Measurements from ENCODE around the gene DNAH2. TPM values are rescaled to one million over a fixed set of nuclear protein-coding genes. Genes with fewer than 3 reads are reported as not detected.
A peak's percentile ranks its signal among the peaks of the same experiment; 100 is the strongest.

Gene DNAH2
- total and polyA plus RNA-seq, 2 experiments from 2014 or later, result 0.38 TPM; not detected in 1

DNA sequence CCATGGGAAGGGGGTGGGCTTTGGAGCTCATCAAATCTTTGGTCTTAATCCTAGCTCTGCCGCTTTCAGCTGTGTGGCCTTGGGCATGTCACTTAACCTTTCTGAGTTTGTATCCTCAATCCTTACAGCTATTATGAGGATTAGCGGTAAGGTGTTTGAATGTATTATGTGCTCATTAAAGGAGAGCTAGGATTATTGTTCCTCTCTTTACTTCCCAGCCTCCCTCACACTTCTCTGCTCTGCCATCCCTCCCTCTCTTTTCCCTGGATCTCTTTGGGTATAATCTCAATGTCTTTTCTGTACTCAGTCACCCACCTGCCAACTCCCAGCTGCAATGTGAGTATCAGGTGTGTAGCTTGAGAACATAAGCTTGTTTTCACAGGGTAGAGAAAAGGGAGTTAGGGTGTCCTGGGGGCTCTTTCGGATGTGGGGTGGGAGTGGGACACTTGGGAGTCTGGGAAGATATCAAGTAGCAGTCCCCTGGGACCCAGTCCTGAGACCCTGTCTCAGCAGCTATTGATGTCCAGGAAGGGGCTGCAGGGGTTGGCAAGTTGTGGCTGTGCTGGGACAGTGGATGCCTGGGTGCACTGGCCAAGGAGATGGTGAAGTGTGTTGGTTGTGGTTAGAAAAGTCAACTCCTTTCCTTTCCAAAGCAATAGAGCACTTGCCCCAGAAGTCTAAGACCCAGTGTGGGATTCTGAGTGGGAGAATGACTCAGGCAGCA is 10.8 kb upstream of the DNAH2 start:
- no peak for TF ChIP-seq CREB1 (CRISPR knock-in tag; IDR thresholded peaks at IDR 0.05; ENCODE audit: low read depth)
- TF ChIP-seq ZNF114 (CRISPR knock-in tag; IDR thresholded peaks at IDR 0.05), result no peak
- Histone ChIP-seq H3K27me3 (ENCODE audit: insufficient read depth) (peaks cover 11% of the 10 kb centered on the region), H3K9me2 (ENCODE audit: insufficient read depth) (0 out of 2 replicates have a peak, but pooled peaks cover 8% of the 10 kb centered on the region), H3K27ac (ENCODE audit: low read depth) (no peak overlapping the region), H3K4me3 (peak overlapping the region; percentile 89), H3K79me2 (replicated peaks; ENCODE audit: insufficient read depth) (no peaks in the 10 kb centered on the region), H3K4me2 (peak overlapping the region; percentile 97; the same call in 1 of the 2 replicates), H3F3A (replicated peaks; ENCODE audit: low read depth) (0 out of 2 replicates have a peak, but pooled peaks cover 20% of the 10 kb centered on the region), H4K20me1 (replicated peaks; ENCODE audit: insufficient read depth) (no peaks in the 10 kb centered on the region; the same call in 1 of the 2 replicates), H3K4me1 (ENCODE audit: insufficient read depth) (peaks cover 28% of the 10 kb centered on the region), H3K36me3 (ENCODE audit: insufficient read depth) (no peaks in the 10 kb centered on the region), H2AFZ (no peak overlapping the region)
- Mint-ChIP-seq H3K4me3 (peak overlapping the region; percentile 79), H3K4me1 (peaks cover 41% of the 10 kb centered on the region), H3K27me3 (ENCODE audit: insufficient read depth, low read depth, poor library complexity) (peaks cover 19% of the 10 kb centered on the region), H3K9me3 (no peaks in the 10 kb centered on the region), H3K36me3 (ENCODE audit: low read depth) (peaks cover 7% of the 10 kb centered on the region; the same call in 1 of the 3 replicates), H3K27ac (no peak overlapping the region)
- no peak for ATAC-seq
- DNase-seq (ENCODE audit: low spot score), result no peak

DNA sequence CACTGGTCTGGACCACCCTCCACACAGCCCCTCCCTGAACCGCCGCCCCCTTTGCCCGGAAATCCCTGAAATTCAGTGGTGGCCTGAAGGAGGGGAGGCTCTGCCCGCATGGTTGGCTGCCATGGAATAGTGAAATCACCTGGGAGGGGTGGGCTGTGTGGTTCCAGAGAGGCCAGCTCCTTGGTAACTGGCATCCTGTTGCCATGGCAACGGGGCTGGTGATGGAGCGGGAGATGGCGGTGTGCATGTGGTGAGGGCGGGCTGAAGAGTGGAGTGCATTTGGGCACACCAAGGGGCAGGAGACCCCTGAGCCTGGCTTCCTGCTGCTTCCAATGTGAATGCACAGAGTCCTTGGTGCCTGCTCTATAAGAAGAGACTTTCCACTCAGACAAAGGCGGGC is 10.1 kb upstream of the DNAH2 start:
- Histone ChIP-seq H3K27ac (ENCODE audit: low read depth) (no peak overlapping the region), H3K9me2 (ENCODE audit: insufficient read depth) (0 out of 2 replicates have a peak, but pooled peaks cover 8% of the 10 kb centered on the region), H4K20me1 (replicated peaks; ENCODE audit: insufficient read depth) (no peaks in the 10 kb centered on the region; the same call in 1 of the 2 replicates), H2AFZ (no peak overlapping the region), H3K36me3 (ENCODE audit: insufficient read depth) (no peaks in the 10 kb centered on the region), H3K4me1 (ENCODE audit: insufficient read depth) (peaks cover 34% of the 10 kb centered on the region), H3F3A (replicated peaks; ENCODE audit: low read depth) (0 out of 2 replicates have a peak, but pooled peaks cover 20% of the 10 kb centered on the region), H3K79me2 (replicated peaks; ENCODE audit: insufficient read depth) (no peaks in the 10 kb centered on the region), H3K4me3 (no peak overlapping the region), H3K27me3 (ENCODE audit: insufficient read depth) (peaks cover 11% of the 10 kb centered on the region), H3K4me2 (no peak overlapping the region)
- DNase-seq (ENCODE audit: low spot score) (peak; percentile 75), ATAC-seq (no peak)
- Mint-ChIP-seq H3K27ac (no peak overlapping the region), H3K9me3 (no peaks in the 10 kb centered on the region), H3K4me1 (peaks cover 45% of the 10 kb centered on the region), H3K36me3 (ENCODE audit: low read depth) (0 out of 3 replicates have a peak, but pooled peaks cover 7% of the 10 kb centered on the region), H3K4me3 (no peak overlapping the region), H3K27me3 (ENCODE audit: insufficient read depth, low read depth, poor library complexity) (peaks cover 17% of the 10 kb centered on the region)
- TF ChIP-seq, protein P1, sequence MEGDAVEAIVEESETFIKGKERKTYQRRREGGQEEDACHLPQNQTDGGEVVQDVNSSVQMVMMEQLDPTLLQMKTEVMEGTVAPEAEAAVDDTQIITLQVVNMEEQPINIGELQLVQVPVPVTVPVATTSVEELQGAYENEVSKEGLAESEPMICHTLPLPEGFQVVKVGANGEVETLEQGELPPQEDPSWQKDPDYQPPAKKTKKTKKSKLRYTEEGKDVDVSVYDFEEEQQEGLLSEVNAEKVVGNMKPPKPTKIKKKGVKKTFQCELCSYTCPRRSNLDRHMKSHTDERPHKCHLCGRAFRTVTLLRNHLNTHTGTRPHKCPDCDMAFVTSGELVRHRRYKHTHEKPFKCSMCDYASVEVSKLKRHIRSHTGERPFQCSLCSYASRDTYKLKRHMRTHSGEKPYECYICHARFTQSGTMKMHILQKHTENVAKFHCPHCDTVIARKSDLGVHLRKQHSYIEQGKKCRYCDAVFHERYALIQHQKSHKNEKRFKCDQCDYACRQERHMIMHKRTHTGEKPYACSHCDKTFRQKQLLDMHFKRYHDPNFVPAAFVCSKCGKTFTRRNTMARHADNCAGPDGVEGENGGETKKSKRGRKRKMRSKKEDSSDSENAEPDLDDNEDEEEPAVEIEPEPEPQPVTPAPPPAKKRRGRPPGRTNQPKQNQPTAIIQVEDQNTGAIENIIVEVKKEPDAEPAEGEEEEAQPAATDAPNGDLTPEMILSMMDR (conservative IDR thresholded peaks at IDR 0.05; ENCODE audit: low read depth in 2 of 2), result no peak
- TF ChIP-seq JUNB (IDR thresholded peaks at IDR 0.05; ENCODE audit: unreplicated experiment) (no peak), EZH2 (IDR thresholded peaks at IDR 0.05; ENCODE audit: low read depth, unreplicated experiment) (no peak), ZNF331 (CRISPR knock-in tag; IDR thresholded peaks at IDR 0.05; ENCODE audit: low read depth) (no peak), EZH2phosphoT487 (IDR thresholded peaks at IDR 0.05; ENCODE audit: unreplicated experiment) (no peak), CREB1 (CRISPR knock-in tag; IDR thresholded peaks at IDR 0.05; ENCODE audit: low read depth) (no peak), POLR2AphosphoS5 (IDR thresholded peaks at IDR 0.05; ENCODE audit: low read depth) (no peak), ZNF114 (CRISPR knock-in tag; IDR thresholded peaks at IDR 0.05) (no peak), STAT1 (IDR thresholded peaks at IDR 0.05; ENCODE audit: unreplicated experiment) (no peak)
- TF ChIP-seq, protein P2, sequence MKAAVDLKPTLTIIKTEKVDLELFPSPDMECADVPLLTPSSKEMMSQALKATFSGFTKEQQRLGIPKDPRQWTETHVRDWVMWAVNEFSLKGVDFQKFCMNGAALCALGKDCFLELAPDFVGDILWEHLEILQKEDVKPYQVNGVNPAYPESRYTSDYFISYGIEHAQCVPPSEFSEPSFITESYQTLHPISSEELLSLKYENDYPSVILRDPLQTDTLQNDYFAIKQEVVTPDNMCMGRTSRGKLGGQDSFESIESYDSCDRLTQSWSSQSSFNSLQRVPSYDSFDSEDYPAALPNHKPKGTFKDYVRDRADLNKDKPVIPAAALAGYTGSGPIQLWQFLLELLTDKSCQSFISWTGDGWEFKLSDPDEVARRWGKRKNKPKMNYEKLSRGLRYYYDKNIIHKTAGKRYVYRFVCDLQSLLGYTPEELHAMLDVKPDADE (IDR thresholded peaks at IDR 0.05), result no peak
- TF ChIP-seq, protein P3, sequence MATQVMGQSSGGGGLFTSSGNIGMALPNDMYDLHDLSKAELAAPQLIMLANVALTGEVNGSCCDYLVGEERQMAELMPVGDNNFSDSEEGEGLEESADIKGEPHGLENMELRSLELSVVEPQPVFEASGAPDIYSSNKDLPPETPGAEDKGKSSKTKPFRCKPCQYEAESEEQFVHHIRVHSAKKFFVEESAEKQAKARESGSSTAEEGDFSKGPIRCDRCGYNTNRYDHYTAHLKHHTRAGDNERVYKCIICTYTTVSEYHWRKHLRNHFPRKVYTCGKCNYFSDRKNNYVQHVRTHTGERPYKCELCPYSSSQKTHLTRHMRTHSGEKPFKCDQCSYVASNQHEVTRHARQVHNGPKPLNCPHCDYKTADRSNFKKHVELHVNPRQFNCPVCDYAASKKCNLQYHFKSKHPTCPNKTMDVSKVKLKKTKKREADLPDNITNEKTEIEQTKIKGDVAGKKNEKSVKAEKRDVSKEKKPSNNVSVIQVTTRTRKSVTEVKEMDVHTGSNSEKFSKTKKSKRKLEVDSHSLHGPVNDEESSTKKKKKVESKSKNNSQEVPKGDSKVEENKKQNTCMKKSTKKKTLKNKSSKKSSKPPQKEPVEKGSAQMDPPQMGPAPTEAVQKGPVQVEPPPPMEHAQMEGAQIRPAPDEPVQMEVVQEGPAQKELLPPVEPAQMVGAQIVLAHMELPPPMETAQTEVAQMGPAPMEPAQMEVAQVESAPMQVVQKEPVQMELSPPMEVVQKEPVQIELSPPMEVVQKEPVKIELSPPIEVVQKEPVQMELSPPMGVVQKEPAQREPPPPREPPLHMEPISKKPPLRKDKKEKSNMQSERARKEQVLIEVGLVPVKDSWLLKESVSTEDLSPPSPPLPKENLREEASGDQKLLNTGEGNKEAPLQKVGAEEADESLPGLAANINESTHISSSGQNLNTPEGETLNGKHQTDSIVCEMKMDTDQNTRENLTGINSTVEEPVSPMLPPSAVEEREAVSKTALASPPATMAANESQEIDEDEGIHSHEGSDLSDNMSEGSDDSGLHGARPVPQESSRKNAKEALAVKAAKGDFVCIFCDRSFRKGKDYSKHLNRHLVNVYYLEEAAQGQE (IDR thresholded peaks at IDR 0.05; ENCODE audit: unreplicated experiment), result no peak

Measured in GM23338 (cell line).